ENCODE measurements around the gene HMG20A.

GRCh38 chr15:77461486-77461885 lies 40.8 kb downstream of the HMG20A start:
- TF ChIP-seq EZH2 (IDR thresholded peaks at IDR 0.05) (no peak), POLR2AphosphoS5 (IDR thresholded peaks at IDR 0.05; ENCODE audit: borderline replicate concordance, low read depth, low read length) (no peak)
